Mammary epithelial cell (primary cell): ENCODE data around the gene MGST2.

Source experiments
- CTCF ChIP-seq, 2 donors: IDR thresholded peaks in 1 of 2; conservative IDR thresholded peaks in 1 of 2; 2 replicates each; pipeline ENCODE4 v1.5.1; 2011 to 2012; ENCODE audit warnings: inconsistent platforms in 2 of 2, low read length in 2 of 2, mild to moderate bottlenecking in 2 of 2, control low read depth in 1 of 2, low read depth in 1 of 2; ENCODE audit not compliant: insufficient read depth in 1 of 2; ENCODE audit errors: extremely low read depth in 1 of 2
- EZH2 ChIP-seq: IDR thresholded peaks from 2 replicates; pipeline ENCODE4 v1.6.1; 2012; ENCODE audit warnings: low read length, inconsistent platforms, borderline replicate concordance

- TF ChIP-seq CTCF (conservative IDR thresholded peaks at IDR 0.05 in 1 of 2, IDR thresholded peaks at IDR 0.05 in 1 of 2; ENCODE audit: extremely low read depth in 1 of 2, insufficient read depth in 1 of 2, low read depth in 1 of 2, low read length in 2 of 2) (no peak), EZH2 (no peak)
Measured at GRCh38 chr4:139665079-139665689, 435 bp upstream of the MGST2 start.
